GM12801 (cell line): ENCODE measurements around the gene HRAS.

Experiments used
- TF ChIP-seq, protein P1 (sequence below): IDR thresholded peaks from one replicate; pipeline ENCODE4 v1.5.1; 2011; ENCODE audit warnings: control low read depth; ENCODE audit not compliant: insufficient read length; ENCODE audit errors: extremely low read depth

The HRAS gene

DNA sequence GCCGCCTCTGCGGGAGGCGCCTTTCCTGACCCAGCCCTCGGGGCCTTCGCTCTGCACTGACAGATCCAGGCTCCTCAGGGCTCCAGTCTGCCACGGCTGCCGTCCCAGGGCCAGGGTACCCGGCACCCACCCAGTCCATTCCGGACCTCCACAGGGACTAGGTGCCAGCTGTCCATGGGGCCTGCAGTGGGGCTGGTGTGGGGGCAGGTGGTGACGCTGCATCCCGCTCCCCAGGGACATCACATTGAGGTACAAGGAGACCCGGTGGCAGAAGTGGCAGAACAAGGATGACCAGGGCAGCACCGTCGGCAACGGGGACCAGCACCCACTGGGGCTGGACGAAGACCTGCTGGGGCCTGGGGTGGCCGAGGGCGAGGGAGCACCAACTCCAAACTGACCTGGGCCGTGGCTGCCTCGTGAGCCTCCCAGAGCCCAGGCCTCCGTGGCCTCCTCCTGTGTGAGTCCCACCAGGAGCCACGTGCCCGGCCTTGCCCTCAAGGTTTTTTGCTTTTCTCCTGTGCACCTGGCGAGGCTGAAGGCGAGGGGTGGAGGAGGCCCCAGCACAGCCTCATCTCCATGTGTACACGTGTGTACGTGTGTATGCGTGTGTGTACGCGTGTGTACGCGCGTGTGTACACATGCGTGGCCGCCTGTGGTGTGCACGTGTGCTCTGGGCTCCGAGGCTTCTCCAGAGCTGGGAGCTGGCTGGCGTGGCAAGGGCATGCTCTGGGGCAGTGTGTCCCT is 45.0 kb downstream of the HRAS start:
- TF ChIP-seq, protein P1, sequence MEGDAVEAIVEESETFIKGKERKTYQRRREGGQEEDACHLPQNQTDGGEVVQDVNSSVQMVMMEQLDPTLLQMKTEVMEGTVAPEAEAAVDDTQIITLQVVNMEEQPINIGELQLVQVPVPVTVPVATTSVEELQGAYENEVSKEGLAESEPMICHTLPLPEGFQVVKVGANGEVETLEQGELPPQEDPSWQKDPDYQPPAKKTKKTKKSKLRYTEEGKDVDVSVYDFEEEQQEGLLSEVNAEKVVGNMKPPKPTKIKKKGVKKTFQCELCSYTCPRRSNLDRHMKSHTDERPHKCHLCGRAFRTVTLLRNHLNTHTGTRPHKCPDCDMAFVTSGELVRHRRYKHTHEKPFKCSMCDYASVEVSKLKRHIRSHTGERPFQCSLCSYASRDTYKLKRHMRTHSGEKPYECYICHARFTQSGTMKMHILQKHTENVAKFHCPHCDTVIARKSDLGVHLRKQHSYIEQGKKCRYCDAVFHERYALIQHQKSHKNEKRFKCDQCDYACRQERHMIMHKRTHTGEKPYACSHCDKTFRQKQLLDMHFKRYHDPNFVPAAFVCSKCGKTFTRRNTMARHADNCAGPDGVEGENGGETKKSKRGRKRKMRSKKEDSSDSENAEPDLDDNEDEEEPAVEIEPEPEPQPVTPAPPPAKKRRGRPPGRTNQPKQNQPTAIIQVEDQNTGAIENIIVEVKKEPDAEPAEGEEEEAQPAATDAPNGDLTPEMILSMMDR: no peak

DNA sequence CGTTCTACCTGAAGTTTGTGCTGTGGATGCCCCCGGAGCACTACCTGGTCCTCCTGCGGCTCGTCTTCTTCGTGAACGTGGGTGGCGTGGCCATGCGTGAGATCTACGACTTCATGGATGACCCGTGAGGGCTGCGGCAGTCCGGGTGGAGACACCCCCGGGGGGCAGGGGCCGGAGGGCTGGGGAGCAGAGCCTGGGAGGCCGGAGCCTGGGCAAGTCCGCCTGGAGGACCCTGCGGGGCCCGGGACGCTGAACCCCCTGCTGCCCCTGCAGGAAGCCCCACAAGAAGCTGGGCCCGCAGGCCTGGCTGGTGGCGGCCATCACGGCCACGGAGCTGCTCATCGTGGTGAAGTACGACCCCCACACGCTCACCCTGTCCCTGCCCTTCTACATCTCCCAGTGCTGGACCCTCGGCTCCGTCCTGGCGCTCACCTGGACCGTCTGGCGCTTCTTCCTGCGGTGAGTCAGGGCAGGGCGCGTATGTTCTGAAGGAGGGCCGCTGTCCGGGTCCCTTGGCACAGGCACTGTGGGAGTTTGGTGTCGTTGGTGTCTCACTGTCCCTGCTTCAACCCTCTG is 45.7 kb downstream of the HRAS start:
- TF ChIP-seq, protein P1: no peak

DNA sequence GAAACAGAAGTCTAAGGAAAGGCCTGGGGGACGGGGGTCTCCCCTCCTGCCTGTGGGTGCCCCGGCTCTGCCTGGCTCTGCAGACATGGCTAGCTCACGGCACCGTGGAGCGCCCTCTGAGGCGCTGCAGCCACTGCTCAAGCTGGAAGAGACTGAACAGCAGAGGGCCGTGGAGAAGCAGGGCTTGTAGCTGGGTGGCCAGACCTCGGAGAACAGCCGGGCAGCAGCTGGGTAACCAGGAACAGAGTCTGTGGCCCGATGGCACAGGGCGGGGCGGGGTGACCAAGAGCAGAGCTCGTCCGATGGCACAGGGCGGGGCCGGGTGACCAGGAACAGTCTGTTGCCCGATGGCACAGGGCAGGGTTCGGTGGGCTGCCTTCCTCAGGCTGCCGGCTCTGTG is 46.4 kb downstream of the HRAS start:
- TF ChIP-seq, protein P1: no peak

- TF ChIP-seq, protein P1: no peak
Measured at GRCh38 chr11:488579-488978, 46.8 kb downstream of the HRAS start.

GRCh38 chr11:488062-488461 is 47.3 kb downstream of the HRAS start:
- TF ChIP-seq, protein P1: no peak

- TF ChIP-seq, protein P1: no peak
Measured at GRCh38 chr11:487571-488021, 47.8 kb downstream of the HRAS start.

- TF ChIP-seq, protein P1: no peak
Measured at GRCh38 chr11:486189-486588, 49.2 kb downstream of the HRAS start.
